ENCODE measurements around the gene LCN15.
"Not testable (repeated sequence)": the region's sequence is repeated elsewhere in the genome, so short reads cannot be mapped to it uniquely, and the experiment has no call there.

The LCN15 gene

DNA sequence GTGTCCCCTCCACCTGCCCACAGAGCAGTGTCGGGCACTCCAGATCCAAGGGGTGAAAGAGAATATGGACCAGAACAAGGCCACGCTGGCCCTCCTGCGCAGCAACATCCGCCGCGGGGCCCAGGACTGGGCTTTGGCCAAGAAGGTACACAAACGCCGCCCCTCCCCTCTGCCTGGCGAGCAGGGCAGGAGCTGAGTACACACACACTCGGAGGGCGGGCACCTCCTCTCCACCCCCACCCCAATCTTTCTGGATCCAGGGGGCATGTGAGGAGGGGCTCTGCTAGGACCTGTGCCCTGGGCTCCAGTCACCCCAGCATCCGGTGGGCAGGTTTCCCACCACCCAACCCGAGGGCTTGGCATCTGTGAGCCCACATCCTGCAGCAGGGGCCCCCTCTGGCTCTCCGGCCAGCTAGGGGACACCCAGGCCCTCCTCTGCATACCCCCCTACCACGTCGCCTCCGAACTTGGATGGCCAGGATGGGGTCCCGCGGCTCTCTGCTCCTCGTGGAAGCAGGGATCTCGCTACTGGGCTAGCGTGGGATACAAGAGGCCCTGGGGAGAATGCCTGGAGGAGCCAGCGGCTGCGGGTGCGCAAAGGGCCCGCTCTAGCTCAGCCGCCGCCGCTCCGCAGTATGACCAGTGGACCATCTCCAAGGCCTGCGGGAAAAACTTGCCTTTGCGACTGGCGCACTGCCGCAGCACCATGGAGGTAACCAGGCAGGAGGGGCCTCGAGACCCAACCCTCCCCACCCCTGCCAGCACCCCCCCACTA lies 34.9 kb upstream of the LCN15 start:
- H3K4me3 ChIP-seq (replicated peaks; ENCODE audit: low read depth, low read length) = no peak overlapping the region
- TF ChIP-seq, protein P1, sequence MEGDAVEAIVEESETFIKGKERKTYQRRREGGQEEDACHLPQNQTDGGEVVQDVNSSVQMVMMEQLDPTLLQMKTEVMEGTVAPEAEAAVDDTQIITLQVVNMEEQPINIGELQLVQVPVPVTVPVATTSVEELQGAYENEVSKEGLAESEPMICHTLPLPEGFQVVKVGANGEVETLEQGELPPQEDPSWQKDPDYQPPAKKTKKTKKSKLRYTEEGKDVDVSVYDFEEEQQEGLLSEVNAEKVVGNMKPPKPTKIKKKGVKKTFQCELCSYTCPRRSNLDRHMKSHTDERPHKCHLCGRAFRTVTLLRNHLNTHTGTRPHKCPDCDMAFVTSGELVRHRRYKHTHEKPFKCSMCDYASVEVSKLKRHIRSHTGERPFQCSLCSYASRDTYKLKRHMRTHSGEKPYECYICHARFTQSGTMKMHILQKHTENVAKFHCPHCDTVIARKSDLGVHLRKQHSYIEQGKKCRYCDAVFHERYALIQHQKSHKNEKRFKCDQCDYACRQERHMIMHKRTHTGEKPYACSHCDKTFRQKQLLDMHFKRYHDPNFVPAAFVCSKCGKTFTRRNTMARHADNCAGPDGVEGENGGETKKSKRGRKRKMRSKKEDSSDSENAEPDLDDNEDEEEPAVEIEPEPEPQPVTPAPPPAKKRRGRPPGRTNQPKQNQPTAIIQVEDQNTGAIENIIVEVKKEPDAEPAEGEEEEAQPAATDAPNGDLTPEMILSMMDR (IDR thresholded peaks at IDR 0.05; ENCODE audit: low read depth, low read length, missing control alignments) = no peak
- DNase-seq (ENCODE audit: extremely low read depth, low read depth) = no peak

DNA sequence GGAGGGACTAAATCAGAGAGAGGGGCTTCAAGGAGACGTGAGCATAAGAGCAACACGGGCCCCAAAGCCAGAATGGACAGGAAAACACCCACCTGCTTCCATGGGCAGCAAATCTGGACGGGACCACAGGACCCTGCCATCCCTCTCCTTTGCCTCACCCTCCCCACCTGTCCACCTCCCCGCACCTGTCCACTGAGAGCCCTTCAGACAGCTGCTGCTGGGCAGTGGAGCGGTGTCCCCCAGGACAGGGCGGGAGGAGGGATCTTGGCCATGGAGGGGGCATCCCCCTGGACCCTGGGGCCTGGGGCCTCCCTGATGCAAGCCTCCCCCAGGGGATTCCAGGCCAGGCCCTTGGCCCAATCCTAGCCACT lies 34.4 kb upstream of the LCN15 start:
- no peak for DNase-seq (ENCODE audit: extremely low read depth, low read depth)
- TF ChIP-seq, protein P1 (IDR thresholded peaks at IDR 0.05; ENCODE audit: low read depth, low read length, missing control alignments) = no peak
- H3K4me3 ChIP-seq (replicated peaks; ENCODE audit: low read depth, low read length) = no peak overlapping the region

DNA sequence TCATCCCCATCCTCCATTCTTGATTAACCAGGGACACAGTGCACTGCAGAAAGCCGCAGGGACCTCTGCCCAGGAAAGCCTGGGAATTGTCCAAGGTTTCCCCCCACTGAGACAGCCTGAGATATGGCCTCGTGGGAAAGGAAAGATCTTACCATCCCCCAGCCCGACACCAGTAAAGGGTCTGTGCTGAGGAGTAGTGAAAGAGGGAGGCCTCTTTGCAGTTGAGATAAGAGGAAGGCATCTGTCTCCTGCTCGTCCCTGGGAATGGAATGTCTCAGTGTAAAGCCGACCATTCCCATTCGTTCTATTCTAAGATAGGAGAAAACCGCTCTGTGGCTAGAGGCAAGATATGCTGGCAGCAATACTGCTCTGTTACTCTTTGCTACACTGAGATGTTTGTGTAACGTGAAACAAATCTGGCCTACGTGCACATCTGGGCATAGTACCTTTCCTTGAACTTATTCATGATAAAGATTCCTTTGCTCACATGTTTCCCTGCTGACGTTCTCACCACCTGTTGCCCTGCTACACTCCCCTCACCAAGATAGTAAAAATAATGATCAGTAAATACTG lies 32.5 kb upstream of the LCN15 start:
- DNase-seq (ENCODE audit: extremely low read depth, low read depth) = not testable (repeated sequence)

DNA sequence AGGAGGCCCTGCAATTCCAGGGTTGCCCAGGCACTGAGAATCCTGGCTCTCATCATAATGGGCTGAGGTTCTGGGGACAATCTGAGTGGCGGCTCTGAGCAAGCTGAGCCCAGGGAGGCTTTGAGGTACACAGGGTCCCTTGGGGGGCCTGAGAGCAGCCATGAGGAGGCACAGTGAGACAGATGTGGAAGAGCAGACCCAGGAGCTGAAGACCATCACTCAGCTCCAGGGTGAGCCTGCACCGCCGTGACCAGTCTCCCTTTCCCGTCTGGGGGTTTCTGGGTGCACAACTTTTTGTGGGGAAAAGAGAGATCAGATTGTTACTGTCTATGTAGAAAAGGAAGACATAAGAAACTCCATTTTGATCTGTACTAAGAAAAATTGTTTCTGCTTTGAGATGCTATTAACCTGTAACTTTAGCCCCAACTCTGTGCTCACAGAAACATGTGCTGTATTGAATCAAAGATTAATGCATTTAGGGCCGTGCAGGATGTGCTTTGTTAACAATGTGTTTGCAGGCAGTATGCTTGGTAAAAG lies 32.0 kb upstream of the LCN15 start, which contains the start of gene CCDC183:
Gene CCDC183, plus strand, starts transcription at position 101 of the 537 bp plus-strand sequence. Its CDS starts 60 bp downstream, at position 161.
- H3K4me3 ChIP-seq (replicated peaks; ENCODE audit: low read depth, low read length) = no peak within 1 kb of the TSS
- no peak for DNase-seq (ENCODE audit: extremely low read depth, low read depth)
- TF ChIP-seq, protein P1 (IDR thresholded peaks at IDR 0.05; ENCODE audit: low read depth, low read length, missing control alignments) = no peak

More for the DNA sequence above, 32.5 kb upstream of the LCN15 start:
- not testable (repeated sequence) for H3K4me3 ChIP-seq (replicated peaks; ENCODE audit: low read depth, low read length)

DNA sequence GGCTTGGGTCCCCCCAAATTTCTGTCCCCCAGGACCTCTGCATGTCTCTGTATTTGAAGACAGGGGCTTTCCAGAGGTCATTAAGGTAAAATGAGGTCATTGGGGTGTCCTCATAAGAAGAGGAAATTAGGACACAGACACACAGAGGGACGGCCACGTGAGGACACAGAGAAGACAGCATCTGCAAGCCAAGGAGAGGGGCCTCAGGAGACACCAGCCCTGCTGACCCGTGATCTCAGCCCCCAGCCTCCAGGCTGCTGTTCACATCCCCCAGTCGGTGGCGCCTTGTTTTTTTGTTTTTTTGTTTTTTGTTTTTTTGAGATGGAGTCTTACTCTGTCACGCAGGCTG lies 30.7 kb upstream of the LCN15 start:
- H3K4me3 ChIP-seq (replicated peaks; ENCODE audit: low read depth, low read length) = no peak overlapping the region
- DNase-seq (ENCODE audit: extremely low read depth, low read depth) = no peak
- TF ChIP-seq, protein P1 (IDR thresholded peaks at IDR 0.05; ENCODE audit: low read depth, low read length, missing control alignments) = no peak

DNA sequence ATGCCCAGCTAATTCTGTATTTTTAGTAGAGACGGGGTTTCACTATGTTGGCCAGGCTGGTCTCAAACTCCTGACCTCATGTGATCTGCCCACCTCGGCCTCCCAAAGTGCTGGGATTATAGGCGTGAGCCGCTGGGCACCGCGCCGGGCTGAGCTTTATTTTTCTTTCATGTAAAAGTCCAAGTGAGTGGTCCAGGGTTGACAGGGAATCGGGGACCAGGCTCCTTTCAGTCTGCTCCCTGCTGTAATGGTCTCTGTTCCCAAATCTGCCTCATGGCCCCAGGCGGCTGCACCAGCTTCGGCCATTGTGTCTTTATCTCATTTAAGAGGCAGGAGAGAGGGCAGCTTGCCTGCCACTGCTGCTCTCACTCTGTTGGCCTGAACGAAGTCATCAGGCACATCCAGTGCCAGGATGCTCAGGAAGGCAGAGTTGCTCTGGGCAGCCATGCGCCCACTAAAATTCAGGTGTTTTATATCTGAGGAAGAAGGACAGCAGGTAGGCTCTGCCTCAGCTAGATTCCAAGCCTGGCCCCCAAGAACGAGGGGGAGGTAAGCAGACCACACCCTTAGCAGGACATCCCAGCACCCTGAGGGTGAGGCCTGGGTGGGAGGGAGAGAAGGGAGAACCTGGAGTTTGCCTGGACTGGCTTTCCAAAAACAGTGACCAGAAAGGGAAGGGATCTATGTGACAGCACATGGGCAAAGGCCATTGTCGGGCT lies 30.1 kb upstream of the LCN15 start:
- H3K4me3 ChIP-seq (replicated peaks; ENCODE audit: low read depth, low read length) = no peak overlapping the region
- no peak for DNase-seq (ENCODE audit: extremely low read depth, low read depth)
- TF ChIP-seq, protein P1 (IDR thresholded peaks at IDR 0.05; ENCODE audit: low read depth, low read length, missing control alignments) = no peak

Data from HFF-Myc (cell line).